GM12873 (cell line): ENCODE data around the gene TBX18.

Experiments used
- CTCF ChIP-seq: IDR thresholded peaks from 2 replicates; pipeline ENCODE4 v1.5.1; 2012; ENCODE audit warnings: low read depth, mild to moderate bottlenecking, moderate library complexity, low read length, control low read depth; ENCODE audit not compliant: insufficient read depth; ENCODE audit errors: missing control alignments

TBX18 gene

GRCh38 chr6:84758486-84758885, 5.9 kb downstream of the TBX18 start:
- TF ChIP-seq CTCF: no peak

GRCh38 chr6:84756877-84757276, 7.5 kb downstream of the TBX18 start:
- TF ChIP-seq CTCF: no peak

GRCh38 chr6:84756466-84756865, 7.9 kb downstream of the TBX18 start:
- TF ChIP-seq CTCF: no peak

- TF ChIP-seq CTCF: no peak
Observed at GRCh38 chr6:84753173-84753572, 11.2 kb downstream of the TBX18 start.

GRCh38 chr6:84752118-84752850, 12.1 kb downstream of the TBX18 start:
- no peak for TF ChIP-seq CTCF

GRCh38 chr6:84749181-84749580, 15.2 kb downstream of the TBX18 start:
- TF ChIP-seq CTCF: no peak

GRCh38 chr6:84748376-84748775, 16.0 kb downstream of the TBX18 start:
- no peak for TF ChIP-seq CTCF
